Panc1 (cell line): ENCODE results near the gene INSIG2. TPM values are rescaled to one million over a fixed set of nuclear protein-coding genes. Genes with fewer than 3 reads are reported as not detected.

Source experiments
- ATAC-seq: fragments of 200-7000 bp; cut with Tn5 transposase; 2 replicates; pipeline ENCODE4 v1.9.1; 2020; ENCODE audit warnings: mild to moderate bottlenecking, moderate library complexity
- BruUV-seq: library from RNA; stranded (reverse); fragments of 400-500 nt; replicated peaks from 2 replicates; lab custom pipeline; 2021; lab: Mats Ljungman, UMichigan
- CTCF ChIA-PET: fragments of 300-600 bp; sonication (Branson Sonifier 250); formaldehyde crosslinking; loops from one replicate; lab custom pipeline; 2022; ENCODE audit warnings: antibody characterized with exemption; lab: Charles Lee
- POLR2A ChIA-PET: fragments of 300-600 bp; sonication (Branson Sonifier 250); formaldehyde crosslinking; loops from one replicate; lab custom pipeline; 2022; ENCODE audit warnings: antibody characterized with exemption; lab: Charles Lee
- DNase-seq: peaks from one replicate; pipeline ENCODE4 v3.0.0-alpha.2; 2010; ENCODE audit warnings: low read depth, low spot score
- H3K27ac ChIP-seq: 2 replicates; pipeline ENCODE4 v1.5.1; 2011; ENCODE audit warnings: mild to moderate bottlenecking, low read length, inconsistent platforms
- H3K27me3 ChIP-seq: fragments of 200-500 bp; sonication (Bioruptor generic); 2 replicates; pipeline ENCODE4 v1.6.0; 2014; ENCODE audit warnings: low read length, inconsistent platforms; ENCODE audit not compliant: control insufficient read depth, insufficient read depth
- H3K36me3 ChIP-seq: fragments of 200-500 bp; sonication (Bioruptor generic); 2 replicates; pipeline ENCODE4 v1.5.1; 2014; ENCODE audit warnings: inconsistent platforms, mild to moderate bottlenecking, low read length, moderate library complexity; ENCODE audit not compliant: control insufficient read depth, insufficient read depth
- H3K4me1 ChIP-seq: 2 replicates; pipeline ENCODE4 v1.5.1; 2011; ENCODE audit warnings: inconsistent platforms, mild to moderate bottlenecking, low read length, moderate library complexity; ENCODE audit not compliant: control insufficient read depth, insufficient read depth
- H3K4me3 ChIP-seq, 2 experiments: 2 replicates each; pipeline ENCODE4 v1.5.1; 2011 to 2012; ENCODE audit warnings: low read depth in 2 of 2, low read length in 2 of 2, mild to moderate bottlenecking in 2 of 2, inconsistent platforms in 1 of 2, moderate library complexity in 1 of 2
- H3K9me3 ChIP-seq: fragments of 200-500 bp; sonication (Bioruptor generic); 2 replicates; pipeline ENCODE4 v1.5.1; 2014; ENCODE audit warnings: low read depth, mild to moderate bottlenecking, inconsistent platforms, low read length, moderate library complexity; ENCODE audit not compliant: control insufficient read depth, insufficient read depth
- CTCF ChIP-seq: fragments of 450-650 bp; IDR thresholded peaks from 2 replicates; pipeline ENCODE4 v1.5.1; 2017; ENCODE audit warnings: mild to moderate bottlenecking
- POLR2AphosphoS5 ChIP-seq: IDR thresholded peaks from 2 replicates; pipeline ENCODE4 v1.6.1; 2012; ENCODE audit warnings: mild to moderate bottlenecking, low read depth, low read length, moderate library complexity
- REST ChIP-seq, 2 experiments: IDR thresholded peaks; 2 replicates each; pipeline ENCODE4 v1.6.1; 2011 to 2012; ENCODE audit warnings: low read depth in 2 of 2, control low read depth in 1 of 2, low read length in 1 of 2, mild to moderate bottlenecking in 1 of 2, moderate library complexity in 1 of 2; ENCODE audit not compliant: insufficient read depth in 1 of 2
- SIN3A ChIP-seq: IDR thresholded peaks from 2 replicates; pipeline ENCODE4 v1.6.1; 2012; ENCODE audit warnings: low read depth, mild to moderate bottlenecking, low read length, moderate library complexity, borderline replicate concordance; ENCODE audit not compliant: insufficient read depth
- TCF7L2 ChIP-seq: IDR thresholded peaks from 2 replicates; pipeline ENCODE4 v1.6.1; 2011; ENCODE audit warnings: mild to moderate bottlenecking, low read depth, low read length, inconsistent platforms
- in situ Hi-C: cut with HindIII; loops from 2 replicates; pipeline ENCODE4 v1.10.0; 2016; ENCODE audit warnings: low sequenced_read_pairs, low pct_unique_long_range_greater_than_20kb
- intact Hi-C: fragments of 100-400 bp; cut with micrococcal nuclease; formaldehyde crosslinking; loops from one replicate; pipeline ENCODE4 v1.10.0; 2022; ENCODE audit not compliant: unreplicated experiment
- total RNA-seq: library from RNA; stranded (reverse); gene quantifications from one replicate; pipeline ENCODE4 v1.2.1, GENCODE V29; 2021; ENCODE audit not compliant: unreplicated experiment

Gene INSIG2
- total RNA-seq, 1 experiment from 2014 or later = 9.9 TPM

GRCh38 chr2:118050974-118051373 lies 37.3 kb upstream of the INSIG2 start:
- ChIA-PET POLR2A (interaction anchor here (0.6 kb wide), 1 partner anchor 21 kb away, joined by 5 read pairs; no protein-coding TSS in a partner anchor), CTCF (interaction anchor here (0.6 kb wide), 1 partner anchor 195 kb away, joined by 4 read pairs; no protein-coding TSS in a partner anchor)
- intact Hi-C loops = no loop called here
- H3K36me3 ChIP-seq = no peaks in the 10 kb centered on the region
- ATAC-seq = no peak
- no peak for DNase-seq
- no peaks in the 10 kb centered on the region for H3K9me3 ChIP-seq
- H3K4me3 ChIP-seq = no peak overlapping the region
- H3K27ac ChIP-seq = no peak overlapping the region
- BruUV-seq = no TSS peak
- H3K4me1 ChIP-seq = 0 out of 2 replicates have a peak, but pooled peaks cover 2% of the 10 kb centered on the region
- in situ Hi-C loops = no loop called here
- TF ChIP-seq CTCF (no peak), SIN3A (no peak), TCF7L2 (no peak), REST (IDR thresholded peaks at IDR 0.05; ENCODE audit: insufficient read depth in 1 of 2, low read depth in 2 of 2, low read length in 1 of 2) (no peak), POLR2AphosphoS5 (no peak)
- peaks cover 16% of the 10 kb centered on the region; the same call in 1 of the 2 replicates for H3K27me3 ChIP-seq

GRCh38 chr2:118051826-118052358 lies 36.4 kb upstream of the INSIG2 start:
- Histone ChIP-seq H3K9me3 (no peaks in the 10 kb centered on the region), H3K27ac (no peak overlapping the region), H3K4me3 (no peak overlapping the region), H3K27me3 (peaks cover 16% of the 10 kb centered on the region; the same call in 1 of the 2 replicates), H3K4me1 (0 out of 2 replicates have a peak, but pooled peaks cover 2% of the 10 kb centered on the region), H3K36me3 (no peaks in the 10 kb centered on the region)
- BruUV-seq = no TSS peak
- in situ Hi-C loops (no loop called here), intact Hi-C loops (no loop called here)
- DNase-seq (no peak), ATAC-seq (no peak)
- CTCF ChIA-PET = no interaction called here
- TF ChIP-seq TCF7L2 = no peak
- TF ChIP-seq CTCF = no peak
- no peak for TF ChIP-seq SIN3A
- no peak for TF ChIP-seq REST (IDR thresholded peaks at IDR 0.05; ENCODE audit: insufficient read depth in 1 of 2, low read depth in 2 of 2, low read length in 1 of 2)
- TF ChIP-seq POLR2AphosphoS5 = no peak
- POLR2A ChIA-PET = interaction anchor here (0.6 kb wide), 1 partner anchor 22 kb away, joined by 5 read pairs; no protein-coding TSS in a partner anchor
